ENCODE measurements around the gene HMX1. TPM values are rescaled to one million over a fixed set of nuclear protein-coding genes. Genes with fewer than 3 reads are reported as not detected.

Gene HMX1
- total and polyA plus RNA-seq, 2 experiments from 2014 or later, result 0.69 TPM; not detected in 1

DNA sequence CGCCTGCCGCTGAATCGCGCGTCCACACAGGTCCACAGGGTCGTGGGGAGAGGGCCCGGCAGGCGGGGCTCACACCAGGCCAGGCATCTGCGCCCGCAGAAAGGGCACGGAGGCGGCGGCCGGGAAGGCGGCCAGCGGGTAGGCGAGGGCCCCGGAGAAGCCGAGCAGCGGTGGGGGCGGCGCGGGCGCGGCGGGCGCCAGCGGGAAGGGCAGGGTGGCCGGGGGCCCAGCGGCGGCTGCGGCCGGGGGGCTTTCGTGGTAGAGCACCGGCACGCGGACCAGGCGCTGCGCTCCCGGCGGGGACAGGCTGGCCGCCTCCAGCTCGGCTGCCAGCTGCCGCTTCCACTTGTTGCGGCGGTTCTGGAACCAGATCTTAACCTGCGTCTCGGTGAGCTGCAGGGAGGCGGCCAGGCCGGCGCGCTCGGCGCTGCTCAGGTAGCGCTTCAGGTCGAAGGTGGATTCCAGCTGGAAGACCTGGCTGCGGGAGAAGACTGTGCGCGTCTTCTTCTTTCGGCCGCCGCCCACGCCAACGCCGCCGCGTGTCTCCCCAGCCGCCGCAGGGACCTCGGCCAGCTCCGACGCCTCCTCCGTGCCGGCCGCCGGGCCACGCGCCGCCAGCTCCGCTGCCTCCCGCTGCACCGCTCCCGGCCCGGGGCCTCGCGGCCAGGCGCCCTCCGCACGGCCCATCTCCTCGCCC is 3.9 kb downstream of the HMX1 start:
- Histone ChIP-seq H3K36me3 (ENCODE audit: insufficient read depth) (no peaks in the 10 kb centered on the region), H2AFZ (no peak overlapping the region), H3K9me2 (ENCODE audit: insufficient read depth) (no peaks in the 10 kb centered on the region), H3K4me1 (ENCODE audit: insufficient read depth) (peaks cover 16% of the 10 kb centered on the region; the same call in 1 of the 2 replicates), H4K20me1 (replicated peaks; ENCODE audit: insufficient read depth) (peaks cover 21% of the 10 kb centered on the region), H3K27ac (ENCODE audit: low read depth) (no peak overlapping the region), H3F3A (replicated peaks; ENCODE audit: low read depth) (0 out of 2 replicates have a peak, but pooled peaks cover 3% of the 10 kb centered on the region), H3K4me2 (no peak overlapping the region; the same call in 1 of the 2 replicates), H3K4me3 (peak overlapping the region; percentile 32; the same call in 1 of the 2 replicates), H3K27me3 (ENCODE audit: insufficient read depth) (peaks cover 97% of the 10 kb centered on the region), H3K79me2 (replicated peaks; ENCODE audit: insufficient read depth) (no peaks in the 10 kb centered on the region)
- ATAC-seq (no peak; the same call in 2 of the 3 replicates), DNase-seq (ENCODE audit: low spot score) (peak; percentile 31)
- Mint-ChIP-seq H3K9me3 (peaks cover 4% of the 10 kb centered on the region), H3K4me3 (no peak overlapping the region), H3K36me3 (ENCODE audit: low read depth) (no peaks in the 10 kb centered on the region; the same call in 2 of the 3 replicates), H3K4me1 (peaks cover 36% of the 10 kb centered on the region), H3K27ac (no peak overlapping the region), H3K27me3 (ENCODE audit: insufficient read depth, low read depth, poor library complexity) (peaks cover 88% of the 10 kb centered on the region)
- TF ChIP-seq EZH2 (IDR thresholded peaks at IDR 0.05; ENCODE audit: low read depth, unreplicated experiment) (peak; percentile 41), EZH2phosphoT487 (IDR thresholded peaks at IDR 0.05; ENCODE audit: unreplicated experiment) (peak; percentile 21), POLR2AphosphoS5 (IDR thresholded peaks at IDR 0.05; ENCODE audit: low read depth) (no peak)
- TF ChIP-seq, protein P1, sequence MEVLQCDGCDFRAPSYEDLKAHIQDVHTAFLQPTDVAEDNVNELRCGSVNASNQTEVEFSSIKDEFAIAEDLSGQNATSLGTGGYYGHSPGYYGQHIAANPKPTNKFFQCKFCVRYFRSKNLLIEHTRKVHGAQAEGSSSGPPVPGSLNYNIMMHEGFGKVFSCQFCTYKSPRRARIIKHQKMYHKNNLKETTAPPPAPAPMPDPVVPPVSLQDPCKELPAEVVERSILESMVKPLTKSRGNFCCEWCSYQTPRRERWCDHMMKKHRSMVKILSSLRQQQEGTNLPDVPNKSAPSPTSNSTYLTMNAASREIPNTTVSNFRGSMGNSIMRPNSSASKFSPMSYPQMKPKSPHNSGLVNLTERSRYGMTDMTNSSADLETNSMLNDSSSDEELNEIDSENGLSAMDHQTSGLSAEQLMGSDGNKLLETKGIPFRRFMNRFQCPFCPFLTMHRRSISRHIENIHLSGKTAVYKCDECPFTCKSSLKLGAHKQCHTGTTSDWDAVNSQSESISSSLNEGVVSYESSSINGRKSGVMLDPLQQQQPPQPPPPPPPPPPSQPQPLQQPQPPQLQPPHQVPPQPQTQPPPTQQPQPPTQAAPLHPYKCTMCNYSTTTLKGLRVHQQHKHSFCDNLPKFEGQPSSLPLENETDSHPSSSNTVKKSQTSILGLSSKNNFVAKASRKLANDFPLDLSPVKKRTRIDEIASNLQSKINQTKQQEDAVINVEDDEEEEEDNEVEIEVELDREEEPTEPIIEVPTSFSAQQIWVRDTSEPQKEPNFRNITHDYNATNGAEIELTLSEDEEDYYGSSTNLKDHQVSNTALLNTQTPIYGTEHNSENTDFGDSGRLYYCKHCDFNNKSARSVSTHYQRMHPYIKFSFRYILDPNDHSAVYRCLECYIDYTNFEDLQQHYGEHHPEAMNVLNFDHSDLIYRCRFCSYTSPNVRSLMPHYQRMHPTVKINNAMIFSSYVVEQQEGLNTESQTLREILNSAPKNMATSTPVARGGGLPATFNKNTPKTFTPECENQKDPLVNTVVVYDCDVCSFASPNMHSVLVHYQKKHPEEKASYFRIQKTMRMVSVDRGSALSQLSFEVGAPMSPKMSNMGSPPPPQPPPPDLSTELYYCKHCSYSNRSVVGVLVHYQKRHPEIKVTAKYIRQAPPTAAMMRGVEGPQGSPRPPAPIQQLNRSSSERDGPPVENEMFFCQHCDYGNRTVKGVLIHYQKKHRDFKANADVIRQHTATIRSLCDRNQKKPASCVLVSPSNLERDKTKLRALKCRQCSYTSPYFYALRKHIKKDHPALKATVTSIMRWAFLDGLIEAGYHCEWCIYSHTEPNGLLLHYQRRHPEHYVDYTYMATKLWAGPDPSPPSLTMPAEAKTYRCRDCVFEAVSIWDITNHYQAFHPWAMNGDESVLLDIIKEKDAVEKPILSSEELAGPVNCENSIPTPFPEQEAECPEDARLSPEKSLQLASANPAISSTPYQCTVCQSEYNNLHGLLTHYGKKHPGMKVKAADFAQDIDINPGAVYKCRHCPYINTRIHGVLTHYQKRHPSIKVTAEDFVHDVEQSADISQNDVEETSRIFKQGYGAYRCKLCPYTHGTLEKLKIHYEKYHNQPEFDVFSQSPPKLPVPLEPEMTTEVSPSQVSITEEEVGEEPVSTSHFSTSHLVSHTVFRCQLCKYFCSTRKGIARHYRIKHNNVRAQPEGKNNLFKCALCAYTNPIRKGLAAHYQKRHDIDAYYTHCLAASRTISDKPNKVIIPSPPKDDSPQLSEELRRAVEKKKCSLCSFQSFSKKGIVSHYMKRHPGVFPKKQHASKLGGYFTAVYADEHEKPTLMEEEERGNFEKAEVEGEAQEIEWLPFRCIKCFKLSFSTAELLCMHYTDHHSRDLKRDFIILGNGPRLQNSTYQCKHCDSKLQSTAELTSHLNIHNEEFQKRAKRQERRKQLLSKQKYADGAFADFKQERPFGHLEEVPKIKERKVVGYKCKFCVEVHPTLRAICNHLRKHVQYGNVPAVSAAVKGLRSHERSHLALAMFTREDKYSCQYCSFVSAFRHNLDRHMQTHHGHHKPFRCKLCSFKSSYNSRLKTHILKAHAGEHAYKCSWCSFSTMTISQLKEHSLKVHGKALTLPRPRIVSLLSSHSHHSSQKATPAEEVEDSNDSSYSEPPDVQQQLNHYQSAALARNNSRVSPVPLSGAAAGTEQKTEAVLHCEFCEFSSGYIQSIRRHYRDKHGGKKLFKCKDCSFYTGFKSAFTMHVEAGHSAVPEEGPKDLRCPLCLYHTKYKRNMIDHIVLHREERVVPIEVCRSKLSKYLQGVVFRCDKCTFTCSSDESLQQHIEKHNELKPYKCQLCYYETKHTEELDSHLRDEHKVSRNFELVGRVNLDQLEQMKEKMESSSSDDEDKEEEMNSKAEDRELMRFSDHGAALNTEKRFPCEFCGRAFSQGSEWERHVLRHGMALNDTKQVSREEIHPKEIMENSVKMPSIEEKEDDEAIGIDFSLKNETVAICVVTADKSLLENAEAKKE (CRISPR knock-in tag; IDR thresholded peaks at IDR 0.05), result no peak
